Cardiac muscle cell (in vitro differentiated cells and primary cell): ENCODE measurements around the gene DAB1. TPM values are rescaled to one million over a fixed set of nuclear protein-coding genes. Genes with fewer than 3 reads are reported as not detected.

ENCODE experiments used
- DNase-seq, 2 donors: peaks; one replicate each; pipeline versions ENCODE4 v3.0.0 to v3.0.0-alpha.2; 2010 to 2017; ENCODE audit warnings: low read depth in 1 of 2, low spot score in 1 of 2
- H3K27ac ChIP-seq: fragments of 200-600 bp; sonication (generic); 2 replicates; pipeline ENCODE4 v1.5.1; 2016
- H3K27me3 ChIP-seq: fragments of 200-600 bp; sonication (generic); 2 replicates; pipeline ENCODE4 v1.6.0; 2016; ENCODE audit warnings: control low read depth
- H3K36me3 ChIP-seq: fragments of 200-600 bp; sonication (generic); 2 replicates; pipeline ENCODE4 v1.5.1; 2016; ENCODE audit warnings: control low read depth
- H3K4me1 ChIP-seq: fragments of 200-600 bp; sonication (generic); 2 replicates; pipeline ENCODE4 v1.8.1; 2017; ENCODE audit warnings: low read depth, mild to moderate bottlenecking, mixed run types
- H3K4me3 ChIP-seq: fragments of 200-600 bp; sonication (generic); 2 replicates; pipeline ENCODE4 v1.5.1; 2016; ENCODE audit warnings: mild to moderate bottlenecking
- H3K9me3 ChIP-seq: fragments of 200-600 bp; sonication (generic); 2 replicates; pipeline ENCODE4 v1.5.1; 2017; ENCODE audit warnings: low read depth, mild to moderate bottlenecking, control low read depth
- polyA plus RNA-seq: library from polyadenylated mRNA; unstranded; fragments of >200 nt; fragmentation: Nextera tagmentation; extraction: Ambion mirVana; gene quantifications from 2 replicates; pipeline ENCODE4 v1.2.1, GENCODE V29; 2016
- total RNA-seq: library from RNA; depleted of rRNA; stranded (reverse); fragments of >200 nt; gene quantifications from 2 replicates; pipeline ENCODE4 v1.2.3, GENCODE V29; 2016
- TF ChIP-seq, protein P1 (sequence below): IDR thresholded peaks from 2 replicates; pipeline ENCODE4 v1.5.1; 2012; ENCODE audit warnings: low read depth, mild to moderate bottlenecking, low read length

Gene DAB1
- total and polyA plus RNA-seq, 2 experiments from 2014 or later, result 24.1 to 26.6 TPM

DNA sequence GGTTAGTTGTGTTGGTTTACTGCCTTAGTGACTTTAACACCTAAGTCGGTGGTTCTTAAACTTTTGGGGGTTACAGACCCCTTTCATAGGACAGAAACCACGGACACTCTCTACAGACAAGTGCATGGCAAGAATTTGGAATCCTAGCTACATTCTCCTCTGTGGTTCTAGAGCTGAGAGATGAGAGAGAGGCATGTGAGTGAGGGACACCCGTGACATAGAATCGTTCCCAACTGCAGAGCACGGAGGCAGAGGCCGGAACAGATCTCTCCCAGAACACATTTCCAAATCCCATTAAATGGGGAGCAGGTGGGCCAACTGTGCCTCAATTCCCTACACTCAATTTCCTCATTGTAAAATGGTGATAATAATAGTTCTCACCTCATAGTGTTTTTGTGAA, 60.7 kb downstream of the DAB1 start:
- Histone ChIP-seq H3K27ac (no peak overlapping the region), H3K9me3 (no peaks in the 10 kb centered on the region), H3K4me1 (peaks cover 53% of the 10 kb centered on the region), H3K36me3 (no peaks in the 10 kb centered on the region), H3K27me3 (no peaks in the 10 kb centered on the region), H3K4me3 (no peak overlapping the region)
- TF ChIP-seq, protein P1, sequence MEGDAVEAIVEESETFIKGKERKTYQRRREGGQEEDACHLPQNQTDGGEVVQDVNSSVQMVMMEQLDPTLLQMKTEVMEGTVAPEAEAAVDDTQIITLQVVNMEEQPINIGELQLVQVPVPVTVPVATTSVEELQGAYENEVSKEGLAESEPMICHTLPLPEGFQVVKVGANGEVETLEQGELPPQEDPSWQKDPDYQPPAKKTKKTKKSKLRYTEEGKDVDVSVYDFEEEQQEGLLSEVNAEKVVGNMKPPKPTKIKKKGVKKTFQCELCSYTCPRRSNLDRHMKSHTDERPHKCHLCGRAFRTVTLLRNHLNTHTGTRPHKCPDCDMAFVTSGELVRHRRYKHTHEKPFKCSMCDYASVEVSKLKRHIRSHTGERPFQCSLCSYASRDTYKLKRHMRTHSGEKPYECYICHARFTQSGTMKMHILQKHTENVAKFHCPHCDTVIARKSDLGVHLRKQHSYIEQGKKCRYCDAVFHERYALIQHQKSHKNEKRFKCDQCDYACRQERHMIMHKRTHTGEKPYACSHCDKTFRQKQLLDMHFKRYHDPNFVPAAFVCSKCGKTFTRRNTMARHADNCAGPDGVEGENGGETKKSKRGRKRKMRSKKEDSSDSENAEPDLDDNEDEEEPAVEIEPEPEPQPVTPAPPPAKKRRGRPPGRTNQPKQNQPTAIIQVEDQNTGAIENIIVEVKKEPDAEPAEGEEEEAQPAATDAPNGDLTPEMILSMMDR, result no peak
- no peak for DNase-seq

DNA sequence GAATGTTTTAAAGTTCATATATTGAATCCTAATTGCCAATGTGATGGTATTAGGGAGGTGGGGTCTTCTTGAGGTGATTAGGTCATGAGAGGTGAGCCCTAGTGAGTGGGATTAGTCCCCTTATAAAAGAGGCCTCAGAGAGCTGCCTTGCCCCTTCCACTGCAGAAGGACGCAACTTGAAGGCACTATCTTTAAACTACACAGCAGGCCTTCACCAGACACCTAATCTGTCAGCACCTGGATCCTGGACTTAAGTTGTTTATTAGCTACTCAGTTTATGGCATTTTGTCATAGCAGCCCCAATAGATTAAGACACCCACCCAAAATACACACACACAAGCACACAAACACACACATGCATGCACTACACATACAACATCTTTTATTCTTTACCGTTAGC, 61.4 kb downstream of the DAB1 start:
- TF ChIP-seq, protein P1, result no peak
- Histone ChIP-seq H3K27me3 (no peaks in the 10 kb centered on the region), H3K9me3 (no peaks in the 10 kb centered on the region), H3K27ac (peak overlapping the region; percentile 36), H3K36me3 (no peaks in the 10 kb centered on the region), H3K4me3 (no peak overlapping the region), H3K4me1 (peaks cover 53% of the 10 kb centered on the region)
- peak in 1 of 2 donors; percentile 81 for DNase-seq

DNA sequence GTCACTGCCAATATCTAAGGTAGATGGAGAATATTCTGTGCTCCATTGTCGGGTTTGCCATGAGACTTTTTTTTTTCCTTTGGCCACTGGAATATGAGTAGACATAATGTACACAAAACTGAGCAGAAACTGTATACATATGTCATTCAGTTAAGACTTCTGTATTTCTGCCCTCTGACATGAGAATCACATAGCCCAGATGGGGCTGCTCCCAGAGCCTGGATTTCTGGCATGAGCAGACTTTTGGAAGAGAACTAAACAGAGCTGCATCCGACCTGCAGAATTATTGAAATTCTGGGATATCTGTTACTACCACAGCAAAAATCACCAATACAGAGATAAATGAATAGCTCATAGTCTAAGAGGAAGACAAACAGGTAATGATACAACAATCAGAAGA, 62.3 kb downstream of the DAB1 start:
- Histone ChIP-seq H3K9me3 (no peaks in the 10 kb centered on the region), H3K4me1 (peaks cover 53% of the 10 kb centered on the region), H3K27me3 (no peaks in the 10 kb centered on the region), H3K4me3 (no peak overlapping the region), H3K27ac (no peak overlapping the region), H3K36me3 (no peaks in the 10 kb centered on the region)
- TF ChIP-seq, protein P1, result no peak
- no peak for DNase-seq

DNA sequence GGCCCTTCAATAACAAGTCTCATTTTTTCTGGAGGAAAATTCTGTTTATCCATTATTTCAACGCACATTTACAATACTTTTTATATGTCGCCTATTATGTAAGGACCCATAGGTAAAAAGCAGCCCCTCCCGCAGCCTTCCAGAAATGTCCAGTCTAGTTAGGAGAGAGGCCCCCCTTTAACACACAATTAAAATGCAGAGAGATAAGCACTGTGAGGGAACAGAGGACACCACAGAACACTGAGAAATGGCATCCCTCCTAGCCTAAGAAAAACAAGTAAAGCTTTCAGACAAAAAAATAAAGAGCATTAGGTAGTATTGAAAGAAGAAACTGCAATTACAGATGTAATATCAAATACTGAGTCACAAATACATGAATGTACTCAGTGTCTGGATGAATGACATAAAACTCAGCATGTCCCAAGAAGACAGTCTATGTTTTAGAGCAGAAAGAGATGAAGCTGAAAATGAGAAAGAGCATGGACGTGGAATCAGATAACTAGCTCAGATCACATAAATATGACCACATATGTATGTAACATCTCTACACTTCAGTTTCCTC, 62.9 kb downstream of the DAB1 start:
- Histone ChIP-seq H3K27ac (no peak overlapping the region), H3K9me3 (no peaks in the 10 kb centered on the region), H3K4me3 (no peak overlapping the region), H3K4me1 (peaks cover 52% of the 10 kb centered on the region), H3K27me3 (no peaks in the 10 kb centered on the region), H3K36me3 (no peaks in the 10 kb centered on the region)
- DNase-seq, result no peak
- TF ChIP-seq, protein P1, result no peak

DNA sequence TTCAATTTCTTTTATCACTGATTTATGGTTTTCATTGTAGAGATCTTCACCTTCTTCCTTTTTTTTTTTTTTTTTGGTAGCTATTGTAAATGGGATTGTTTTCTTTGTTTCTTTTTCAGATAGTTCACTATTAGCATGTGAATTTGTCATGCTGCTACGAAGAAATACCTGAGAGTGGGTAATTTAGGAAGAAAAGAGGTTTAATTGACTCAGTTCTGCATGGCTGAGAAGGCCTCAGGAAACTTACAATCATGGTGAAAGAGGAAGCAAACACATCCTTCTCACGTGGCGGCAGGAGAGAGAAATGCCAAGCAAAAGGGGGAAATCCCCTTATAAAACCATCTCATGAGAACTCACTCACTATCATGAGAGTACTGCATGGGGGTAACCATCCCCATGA, 66.4 kb downstream of the DAB1 start:
- H3K27ac ChIP-seq, result no peak overlapping the region
- H3K4me1 ChIP-seq, result peaks cover 36% of the 10 kb centered on the region
- H3K4me3 ChIP-seq, result no peak overlapping the region
- DNase-seq, result no peak
- no peaks in the 10 kb centered on the region for H3K27me3 ChIP-seq
- H3K9me3 ChIP-seq, result no peaks in the 10 kb centered on the region
- no peaks in the 10 kb centered on the region for H3K36me3 ChIP-seq
- TF ChIP-seq, protein P1, result no peak
